IPS DF 6.9 (cell line): ENCODE results near the gene MAFG.

Experiments
- DNase-seq: peaks from one replicate; pipeline ENCODE4 v3.0.0-alpha.2; 2013; ENCODE audit warnings: low read depth, low spot score
- H3K27ac ChIP-seq: one replicate; pipeline ENCODE4 v1.5.1; 2013; ENCODE audit warnings: low read length, control low read depth
- H3K27me3 ChIP-seq: 2 replicates; pipeline ENCODE4 v1.6.1; 2013; ENCODE audit warnings: mild to moderate bottlenecking, low read length; ENCODE audit not compliant: control insufficient read depth, insufficient read depth
- H3K36me3 ChIP-seq: 2 replicates; pipeline ENCODE4 v1.6.1; 2013; ENCODE audit warnings: low read length; ENCODE audit not compliant: control insufficient read depth, insufficient read depth
- H3K4me1 ChIP-seq: 2 replicates; pipeline ENCODE4 v1.6.1; 2013; ENCODE audit warnings: low read length; ENCODE audit not compliant: control insufficient read depth, insufficient read depth
- H3K4me3 ChIP-seq: 2 replicates; pipeline ENCODE4 v1.5.1; 2013; ENCODE audit warnings: mild to moderate bottlenecking, low read length
- H3K9me3 ChIP-seq: 2 replicates; pipeline ENCODE4 v1.6.1; 2013; ENCODE audit warnings: low read length, inconsistent platforms; ENCODE audit not compliant: control insufficient read depth, insufficient read depth
- WGBS: extraction: QIAGEN DNeasy Blood & Tissue Kit; methylation state at CpG from one replicate; pipeline ENCODE4 v1.1.7; 2013; ENCODE audit warnings: mixed read lengths, missing lambda C conversion rate; ENCODE audit not compliant: insufficient read length, insufficient coverage; 5-methylcytosine and 5-hydroxymethylcytosine counted together

MAFG gene

DNA sequence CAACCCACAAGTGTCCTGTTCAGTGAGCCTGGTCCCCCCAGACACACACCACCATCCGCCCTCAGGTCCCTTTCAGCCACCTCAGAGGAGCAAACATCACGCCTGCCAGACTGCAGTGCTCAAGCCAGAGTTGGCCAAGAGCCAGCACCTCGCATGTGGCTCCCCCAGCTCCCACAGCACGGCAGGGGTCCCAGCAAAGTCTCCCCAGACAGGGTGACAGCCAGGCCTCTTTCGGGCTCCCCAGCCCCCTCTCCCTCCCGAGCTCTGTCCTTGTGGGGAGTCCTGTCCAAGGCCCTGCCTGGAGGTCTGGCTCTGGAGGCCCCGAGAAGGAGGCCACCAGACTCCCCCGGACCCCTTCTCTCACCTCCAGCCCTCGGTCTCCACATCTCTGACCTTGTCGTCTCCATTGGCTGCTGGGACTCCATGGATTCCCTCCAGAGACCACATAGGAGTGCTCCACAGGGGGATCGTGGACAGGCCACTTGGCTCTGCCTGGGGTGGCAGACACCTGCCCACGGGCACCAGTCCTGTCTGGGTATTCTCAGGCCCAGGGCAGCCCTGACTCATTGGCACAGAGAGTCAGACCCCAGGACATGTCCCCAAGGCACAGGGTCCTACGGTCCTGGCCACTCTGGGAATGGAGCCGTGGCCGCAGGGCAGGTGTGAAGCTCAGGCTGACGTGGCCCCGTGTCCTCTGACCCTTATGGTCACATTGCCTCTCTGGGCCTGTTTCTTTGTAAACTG, 21.3 kb upstream of the MAFG start:
- H3K4me1 ChIP-seq, result no peaks in the 10 kb centered on the region
- H3K27ac ChIP-seq, result no peak overlapping the region
- H3K36me3 ChIP-seq, result no peaks in the 10 kb centered on the region
- no peak overlapping the region for H3K4me3 ChIP-seq
- DNase-seq, result no peak
- WGBS, result no CpG with 5 or more reads among the region's 17 CpGs
- no peaks in the 10 kb centered on the region for H3K27me3 ChIP-seq
- no peaks in the 10 kb centered on the region for H3K9me3 ChIP-seq

DNA sequence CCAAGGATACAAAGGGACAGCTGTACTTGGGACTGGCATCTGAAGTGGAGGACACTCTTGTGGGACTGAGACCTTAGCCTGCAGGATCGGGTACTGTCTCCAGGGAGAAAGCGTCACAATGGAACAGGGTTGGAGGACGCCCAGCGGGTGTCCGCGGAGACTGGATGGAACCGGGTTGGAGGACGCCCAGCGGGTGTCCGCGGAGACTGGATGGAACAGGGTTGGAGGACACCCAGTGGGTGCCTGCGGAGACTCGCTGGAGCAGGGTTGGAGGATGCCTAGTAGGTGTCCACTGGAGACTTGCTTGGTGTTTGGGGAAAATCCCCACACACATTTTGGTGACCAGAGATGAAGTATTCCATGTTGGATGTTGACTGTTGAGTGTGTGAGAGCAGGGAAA, 19.7 kb upstream of the MAFG start, which contains the start of gene MYADML2:
Gene MYADML2 (minus strand): TSS at position 45 of the 400 bp plus-strand sequence. CDS start 5,492 bp downstream, outside the sequence.
- H3K27ac ChIP-seq, result no peak within 1 kb of the TSS
- no CpG with 5 or more reads among the region's 13 CpGs for WGBS
- DNase-seq, result no peak

DNA sequence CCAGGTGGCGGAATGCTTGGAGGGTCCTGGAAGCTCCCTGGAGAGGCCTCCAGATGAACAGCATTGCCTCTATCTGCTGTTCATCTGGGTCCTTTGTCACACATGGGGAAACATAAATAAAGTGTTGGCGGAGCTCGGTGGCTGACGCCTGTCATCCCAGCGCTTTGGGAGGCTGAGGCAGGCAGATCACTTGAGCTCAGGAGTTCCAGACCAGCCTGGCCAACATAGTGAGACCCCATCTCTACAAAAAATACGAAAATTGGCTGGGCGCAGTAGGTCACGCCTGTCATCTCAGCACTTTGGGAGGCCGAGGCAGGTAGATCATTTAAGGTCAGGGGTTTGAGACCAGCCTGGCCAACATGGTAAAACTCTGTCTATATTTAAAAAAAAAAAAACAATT, 17.3 kb upstream of the MAFG start:
- Histone ChIP-seq H3K4me1 (peaks cover 11% of the 10 kb centered on the region), H3K27ac (no peak overlapping the region), H3K4me3 (no peak overlapping the region), H3K9me3 (no peaks in the 10 kb centered on the region), H3K27me3 (no peaks in the 10 kb centered on the region), H3K36me3 (no peaks in the 10 kb centered on the region)
- DNase-seq, result no peak
- WGBS, result no CpG with 5 or more reads among the region's 9 CpGs

More for the DNA sequence above, 19.7 kb upstream of the MAFG start, which contains the start of gene MYADML2:
- Histone ChIP-seq H3K36me3 (no peaks in the 10 kb centered on the region), H3K4me3 (no peak within 1 kb of the TSS), H3K9me3 (no peaks in the 10 kb centered on the region), H3K27me3 (no peaks in the 10 kb centered on the region), H3K4me1 (no peaks in the 10 kb centered on the region; the same call in 1 of the 2 replicates)

DNA sequence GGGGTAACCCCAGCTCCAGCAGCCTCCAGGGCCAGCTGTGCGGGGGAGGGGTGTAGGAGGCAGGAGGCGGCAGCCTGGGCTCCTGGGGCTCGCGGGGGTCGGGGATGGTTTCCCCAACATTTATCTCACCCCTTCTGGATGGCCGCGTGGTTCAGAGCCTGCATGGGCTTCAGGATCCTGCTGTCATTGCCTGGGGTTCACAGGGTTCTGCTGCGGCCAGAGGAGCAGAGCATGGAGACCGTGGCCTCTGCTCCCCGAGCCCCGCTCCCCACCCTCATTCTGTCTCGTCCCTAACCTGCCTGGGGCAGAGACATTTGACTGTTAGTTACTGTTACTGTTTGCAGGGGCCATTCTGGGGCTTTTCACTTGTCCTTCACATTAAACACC, 14.6 kb upstream of the MAFG start:
- no peak overlapping the region for H3K27ac ChIP-seq
- no peak overlapping the region for H3K4me3 ChIP-seq

DNA sequence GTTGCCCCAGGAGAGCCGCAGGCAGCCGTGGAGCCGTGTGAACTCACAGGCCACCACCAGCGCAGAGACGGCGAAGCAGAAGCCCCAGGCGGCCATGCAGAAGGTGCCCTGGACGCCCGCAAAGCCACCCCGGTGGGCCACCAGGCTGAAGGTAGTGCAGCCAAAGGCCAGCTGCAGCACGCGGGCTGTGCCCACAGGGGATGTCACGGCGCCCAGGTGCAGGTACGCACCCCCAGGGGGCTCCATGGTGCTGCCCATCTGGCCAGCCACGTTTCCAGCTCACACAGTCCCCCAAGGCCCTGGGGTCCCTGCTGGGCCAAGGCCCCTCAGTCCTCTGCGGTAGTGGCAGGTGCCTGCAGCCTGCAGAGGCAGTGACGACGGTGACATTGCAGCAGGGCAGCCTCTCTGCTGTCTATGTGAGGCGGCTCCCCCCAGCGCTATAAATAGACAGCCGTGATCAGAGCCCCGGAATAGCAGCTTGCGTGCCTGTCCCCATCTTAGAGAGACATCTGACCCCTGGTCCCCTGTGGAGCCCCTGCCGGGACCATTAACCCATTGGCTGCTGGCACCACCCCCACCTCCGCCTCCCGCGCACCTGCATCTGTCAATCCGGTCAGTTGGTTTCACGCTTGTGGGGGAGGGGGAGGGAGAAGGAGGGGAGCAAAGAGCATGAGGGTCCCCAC, 14.1 kb upstream of the MAFG start:
- H3K9me3 ChIP-seq, result no peaks in the 10 kb centered on the region
- no peak for DNase-seq
- no peak overlapping the region for H3K4me3 ChIP-seq
- no CpG with 5 or more reads among the region's 30 CpGs for WGBS
- H3K36me3 ChIP-seq, result no peaks in the 10 kb centered on the region
- no peak overlapping the region for H3K27ac ChIP-seq
- peaks cover 11% of the 10 kb centered on the region for H3K4me1 ChIP-seq
- H3K27me3 ChIP-seq, result no peaks in the 10 kb centered on the region

More for the DNA sequence above, 14.6 kb upstream of the MAFG start:
- DNase-seq, result no peak
- Histone ChIP-seq H3K4me1 (peaks cover 11% of the 10 kb centered on the region), H3K36me3 (no peaks in the 10 kb centered on the region), H3K9me3 (no peaks in the 10 kb centered on the region), H3K27me3 (no peaks in the 10 kb centered on the region)
- no CpG with 5 or more reads among the region's 12 CpGs for WGBS

DNA sequence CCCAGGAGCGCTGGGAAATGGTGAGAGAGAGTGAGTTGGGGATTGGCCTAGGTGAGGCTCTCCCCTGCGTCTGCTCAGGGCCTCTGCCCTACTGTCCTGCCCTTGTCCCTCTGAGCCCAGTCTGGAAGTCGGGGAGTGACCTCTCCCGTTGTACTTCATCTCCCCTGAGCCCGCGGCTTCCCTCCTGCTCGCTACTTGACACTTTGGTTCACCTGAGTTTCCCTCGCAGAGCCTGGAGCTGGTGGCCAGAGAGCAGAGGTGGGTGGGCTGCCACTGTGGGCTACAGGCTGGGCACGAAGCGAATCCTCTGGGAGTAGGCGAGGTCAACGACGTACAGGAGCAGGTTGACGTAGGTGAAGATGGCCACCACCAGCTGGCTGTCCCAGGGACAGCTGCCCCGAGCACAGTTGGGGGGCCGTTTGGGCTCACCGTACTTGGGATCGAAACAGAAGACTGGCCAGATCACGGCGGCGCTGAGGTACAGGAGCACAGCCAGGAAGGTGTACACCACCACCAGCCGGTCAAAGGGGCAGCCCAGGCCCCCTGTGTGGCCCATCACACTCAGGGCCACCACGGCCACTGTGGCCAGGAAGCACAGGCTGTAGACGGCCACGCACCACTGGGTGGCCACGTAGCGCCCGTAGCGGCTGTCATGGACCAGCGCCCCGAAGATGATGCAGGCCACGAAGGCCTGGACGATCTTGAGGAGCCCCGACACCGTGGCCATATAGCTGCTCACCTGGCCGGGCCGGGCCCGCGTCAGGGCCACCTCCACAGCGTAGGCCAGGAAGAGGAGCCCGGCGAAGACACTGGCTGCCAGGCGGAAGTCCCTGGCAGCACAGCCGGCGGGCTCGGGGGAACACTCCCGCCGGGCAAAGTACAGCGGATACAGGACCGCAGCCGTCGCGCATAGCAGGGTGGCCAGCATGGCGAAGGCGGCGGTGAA, 13.3 kb upstream of the MAFG start:
- Histone ChIP-seq H3K9me3 (no peaks in the 10 kb centered on the region), H3K36me3 (no peaks in the 10 kb centered on the region), H3K27ac (no peak overlapping the region), H3K4me1 (peaks cover 14% of the 10 kb centered on the region), H3K4me3 (no peak overlapping the region), H3K27me3 (no peaks in the 10 kb centered on the region)
- no CpG with 5 or more reads among the region's 56 CpGs for WGBS
- DNase-seq, result no peak

DNA sequence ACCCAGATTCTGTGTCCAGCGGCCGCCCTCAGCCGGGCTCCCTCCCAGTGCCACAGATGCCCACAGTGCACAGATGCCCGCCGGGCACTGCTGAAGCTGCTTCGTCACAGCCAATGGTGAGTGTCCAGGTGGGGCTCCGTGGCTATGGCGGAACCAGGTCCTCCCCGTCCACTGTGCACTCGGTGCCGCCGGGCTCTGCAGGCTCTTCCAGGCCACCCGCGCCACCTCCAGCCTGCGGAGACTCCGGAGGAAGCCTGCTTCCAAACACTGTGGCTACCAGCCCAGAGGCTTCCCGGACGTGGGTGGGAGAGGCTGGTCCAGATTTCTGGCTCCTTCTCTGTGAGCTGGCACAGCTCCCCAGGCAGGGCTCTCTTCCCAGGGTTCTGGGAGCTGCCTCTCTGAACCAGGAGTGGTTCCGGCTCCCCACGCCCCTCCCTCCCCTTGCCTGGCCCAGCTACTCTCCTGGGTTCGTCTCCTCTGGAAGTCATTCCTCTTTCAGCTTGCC, 12.4 kb upstream of the MAFG start:
- Histone ChIP-seq H3K9me3 (no peaks in the 10 kb centered on the region), H3K4me3 (no peak overlapping the region), H3K36me3 (peaks cover 5% of the 10 kb centered on the region), H3K4me1 (peaks cover 15% of the 10 kb centered on the region), H3K27ac (no peak overlapping the region), H3K27me3 (no peaks in the 10 kb centered on the region)
- WGBS, result no CpG with 5 or more reads among the region's 21 CpGs
- no peak for DNase-seq

DNA sequence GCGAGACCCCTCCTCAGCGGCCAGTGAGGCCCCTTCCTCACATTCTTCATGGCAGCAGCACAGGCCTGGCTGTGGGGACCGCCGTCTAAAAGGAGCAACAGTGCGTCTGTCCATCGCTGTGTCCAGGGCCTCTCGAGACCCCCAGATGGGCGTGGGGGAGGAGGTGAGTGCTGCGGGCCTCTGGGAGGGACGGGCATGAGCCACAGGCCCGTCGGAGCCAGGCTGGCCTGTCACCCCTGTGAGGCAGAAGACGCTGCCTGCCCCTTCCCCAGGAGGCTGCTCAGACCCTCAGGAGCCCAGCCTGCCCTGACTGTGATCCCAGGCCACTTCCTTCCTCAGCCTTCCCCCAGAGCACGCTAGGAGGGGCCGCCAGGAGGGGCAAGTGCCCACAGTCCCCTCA, 11.7 kb upstream of the MAFG start:
- peaks cover 15% of the 10 kb centered on the region for H3K4me1 ChIP-seq
- DNase-seq, result no peak
- H3K27me3 ChIP-seq, result no peaks in the 10 kb centered on the region
- H3K36me3 ChIP-seq, result peaks cover 10% of the 10 kb centered on the region
- H3K4me3 ChIP-seq, result no peak overlapping the region
- no CpG with 5 or more reads among the region's 15 CpGs for WGBS
- no peaks in the 10 kb centered on the region for H3K9me3 ChIP-seq
- H3K27ac ChIP-seq, result no peak overlapping the region

DNA sequence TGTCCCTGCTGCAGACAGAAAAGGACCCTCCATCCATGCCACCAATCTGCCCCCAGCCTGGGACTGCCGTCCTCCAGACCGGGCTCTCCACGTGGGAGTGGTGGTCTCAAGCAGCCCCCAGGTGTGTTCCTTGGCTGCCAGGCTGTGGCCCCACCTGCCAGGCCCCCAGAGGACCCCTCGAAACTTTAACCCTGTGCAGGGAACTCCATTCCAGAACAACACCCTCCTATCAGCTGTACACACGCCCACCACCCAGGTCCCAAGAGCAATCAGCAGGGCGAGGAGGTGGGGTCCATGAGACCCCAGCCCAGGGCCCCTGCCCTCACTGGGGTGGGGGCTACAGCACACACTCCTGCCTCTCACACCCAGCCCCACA, 8.2 kb upstream of the MAFG start:
- H3K27ac ChIP-seq, result no peak overlapping the region
- H3K4me1 ChIP-seq, result peaks cover 4% of the 10 kb centered on the region
- peaks cover 10% of the 10 kb centered on the region for H3K36me3 ChIP-seq
- H3K4me3 ChIP-seq, result no peak overlapping the region
- DNase-seq, result no peak
- H3K9me3 ChIP-seq, result no peaks in the 10 kb centered on the region
- no CpG with 5 or more reads among the region's 6 CpGs for WGBS
- no peaks in the 10 kb centered on the region for H3K27me3 ChIP-seq
